ENCODE results near the gene RAB10.

RAB10 gene

DNA sequence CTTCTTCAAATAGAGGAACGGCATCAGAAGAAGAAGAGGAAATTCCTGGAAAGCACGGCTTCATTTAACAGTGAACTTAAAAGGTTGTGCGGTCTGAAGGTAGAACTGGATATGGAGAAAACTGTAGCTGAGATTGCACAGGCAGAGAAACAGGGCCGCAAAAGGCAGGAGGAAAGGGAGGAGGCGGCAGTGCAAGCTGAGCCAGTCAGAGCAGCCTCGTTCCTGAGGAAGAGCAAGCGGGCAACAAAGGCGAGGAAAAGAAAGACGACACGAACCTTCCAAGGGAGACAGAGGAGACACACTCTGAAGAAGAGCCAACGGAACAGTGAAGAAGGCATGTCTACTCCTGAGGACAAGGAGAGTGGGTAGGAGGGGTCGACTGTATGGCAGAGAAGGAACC is 116.4 kb downstream of the RAB10 start:
- H3K4me3 ChIP-seq (ENCODE audit: low read depth, low read length) = no peak overlapping the region
- no peak for DNase-seq (ENCODE audit: low read depth)
- TF ChIP-seq, protein P1, sequence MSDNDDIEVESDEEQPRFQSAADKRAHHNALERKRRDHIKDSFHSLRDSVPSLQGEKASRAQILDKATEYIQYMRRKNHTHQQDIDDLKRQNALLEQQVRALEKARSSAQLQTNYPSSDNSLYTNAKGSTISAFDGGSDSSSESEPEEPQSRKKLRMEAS (IDR thresholded peaks at IDR 0.05; ENCODE audit: low read depth, low read length) = no peak
- TF ChIP-seq POLR2A (IDR thresholded peaks at IDR 0.05; ENCODE audit: extremely low read depth, insufficient read length) (no peak), MYC (IDR thresholded peaks at IDR 0.05; ENCODE audit: low read depth, low read length) (no peak)
- TF ChIP-seq, protein P2, sequence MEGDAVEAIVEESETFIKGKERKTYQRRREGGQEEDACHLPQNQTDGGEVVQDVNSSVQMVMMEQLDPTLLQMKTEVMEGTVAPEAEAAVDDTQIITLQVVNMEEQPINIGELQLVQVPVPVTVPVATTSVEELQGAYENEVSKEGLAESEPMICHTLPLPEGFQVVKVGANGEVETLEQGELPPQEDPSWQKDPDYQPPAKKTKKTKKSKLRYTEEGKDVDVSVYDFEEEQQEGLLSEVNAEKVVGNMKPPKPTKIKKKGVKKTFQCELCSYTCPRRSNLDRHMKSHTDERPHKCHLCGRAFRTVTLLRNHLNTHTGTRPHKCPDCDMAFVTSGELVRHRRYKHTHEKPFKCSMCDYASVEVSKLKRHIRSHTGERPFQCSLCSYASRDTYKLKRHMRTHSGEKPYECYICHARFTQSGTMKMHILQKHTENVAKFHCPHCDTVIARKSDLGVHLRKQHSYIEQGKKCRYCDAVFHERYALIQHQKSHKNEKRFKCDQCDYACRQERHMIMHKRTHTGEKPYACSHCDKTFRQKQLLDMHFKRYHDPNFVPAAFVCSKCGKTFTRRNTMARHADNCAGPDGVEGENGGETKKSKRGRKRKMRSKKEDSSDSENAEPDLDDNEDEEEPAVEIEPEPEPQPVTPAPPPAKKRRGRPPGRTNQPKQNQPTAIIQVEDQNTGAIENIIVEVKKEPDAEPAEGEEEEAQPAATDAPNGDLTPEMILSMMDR (IDR thresholded peaks at IDR 0.05; ENCODE audit: low read depth, low read length) = no peak

DNA sequence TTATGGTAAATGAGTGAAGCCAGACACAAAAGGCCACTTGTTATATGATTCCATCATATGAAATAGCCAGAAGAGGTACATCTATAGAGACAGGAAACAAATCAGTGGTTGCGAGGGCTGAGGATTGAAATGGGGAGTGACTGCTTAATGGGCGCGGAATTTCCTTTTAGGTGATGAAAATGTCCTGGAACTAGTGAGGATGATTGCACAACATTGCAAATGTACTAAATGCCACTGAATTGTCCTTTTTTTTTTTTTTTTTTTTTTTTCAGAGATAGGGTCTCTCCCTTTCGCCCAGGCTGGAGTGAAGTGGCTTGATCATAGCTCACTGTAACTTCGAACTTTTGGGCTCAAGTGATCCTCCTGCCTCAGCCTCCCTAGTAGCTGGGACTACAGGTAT is 123.7 kb downstream of the RAB10 start:
- no peak for DNase-seq (ENCODE audit: low read depth)
- H3K4me3 ChIP-seq (ENCODE audit: low read depth, low read length) = no peak overlapping the region
- no peak for TF ChIP-seq MYC (IDR thresholded peaks at IDR 0.05; ENCODE audit: low read depth, low read length)
- TF ChIP-seq, protein P1 (IDR thresholded peaks at IDR 0.05; ENCODE audit: low read depth, low read length) = no peak
- TF ChIP-seq, protein P2 (IDR thresholded peaks at IDR 0.05; ENCODE audit: low read depth, low read length) = no peak
- TF ChIP-seq POLR2A (IDR thresholded peaks at IDR 0.05; ENCODE audit: extremely low read depth, insufficient read length) = no peak

DNA sequence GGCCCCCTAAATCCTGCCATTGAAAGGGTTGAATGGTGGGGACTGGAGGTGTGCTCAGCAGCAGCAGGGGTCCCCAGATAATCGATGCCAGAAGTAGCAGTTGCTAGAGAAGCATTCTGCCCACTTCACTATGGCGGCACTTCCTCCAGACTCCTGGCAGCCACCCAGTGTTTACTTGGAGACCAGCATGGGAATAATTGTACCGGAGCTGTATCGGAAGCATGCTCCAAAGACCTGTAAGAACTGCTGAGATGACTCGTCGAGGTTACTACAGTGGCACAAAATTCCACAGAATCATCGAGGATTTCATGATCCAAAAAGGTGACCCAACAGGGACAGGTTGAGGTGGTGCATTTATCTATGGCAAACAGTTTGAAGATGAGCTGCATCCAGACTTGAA is 128.0 kb downstream of the RAB10 start:
- no peak for DNase-seq (ENCODE audit: low read depth)
- no peak overlapping the region for H3K4me3 ChIP-seq (ENCODE audit: low read depth, low read length)
- TF ChIP-seq, protein P1 (IDR thresholded peaks at IDR 0.05; ENCODE audit: low read depth, low read length) = no peak
- TF ChIP-seq POLR2A (IDR thresholded peaks at IDR 0.05; ENCODE audit: extremely low read depth, insufficient read length) = no peak
- TF ChIP-seq MYC (IDR thresholded peaks at IDR 0.05; ENCODE audit: low read depth, low read length) = no peak
- TF ChIP-seq, protein P2 (IDR thresholded peaks at IDR 0.05; ENCODE audit: low read depth, low read length) = no peak

DNA sequence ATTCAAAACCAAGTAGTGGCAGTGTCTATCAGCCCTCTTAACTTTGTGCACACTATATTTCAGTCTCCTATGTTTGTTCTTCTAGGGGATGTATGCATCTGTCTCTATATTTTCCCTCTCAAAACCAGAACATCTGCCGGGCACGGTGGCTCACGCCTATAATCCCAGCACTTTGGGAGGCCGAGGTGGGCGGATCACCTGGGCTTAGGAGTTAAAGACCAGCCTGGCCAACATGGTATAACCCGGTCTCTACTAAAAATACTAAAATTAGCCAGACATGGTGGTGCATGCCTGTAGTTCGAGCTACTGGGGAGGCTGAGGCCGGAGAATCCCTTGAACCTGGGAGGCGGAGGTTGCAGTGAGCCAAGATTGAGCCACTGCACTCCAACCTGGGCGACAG is 129.1 kb downstream of the RAB10 start:
- TF ChIP-seq, protein P1 (IDR thresholded peaks at IDR 0.05; ENCODE audit: low read depth, low read length) = no peak
- TF ChIP-seq, protein P2 (IDR thresholded peaks at IDR 0.05; ENCODE audit: low read depth, low read length) = no peak
- no peak for TF ChIP-seq MYC (IDR thresholded peaks at IDR 0.05; ENCODE audit: low read depth, low read length)
- TF ChIP-seq POLR2A (IDR thresholded peaks at IDR 0.05; ENCODE audit: extremely low read depth, insufficient read length) = no peak
- no peak for DNase-seq (ENCODE audit: low read depth)
- no peak overlapping the region for H3K4me3 ChIP-seq (ENCODE audit: low read depth, low read length)

DNA sequence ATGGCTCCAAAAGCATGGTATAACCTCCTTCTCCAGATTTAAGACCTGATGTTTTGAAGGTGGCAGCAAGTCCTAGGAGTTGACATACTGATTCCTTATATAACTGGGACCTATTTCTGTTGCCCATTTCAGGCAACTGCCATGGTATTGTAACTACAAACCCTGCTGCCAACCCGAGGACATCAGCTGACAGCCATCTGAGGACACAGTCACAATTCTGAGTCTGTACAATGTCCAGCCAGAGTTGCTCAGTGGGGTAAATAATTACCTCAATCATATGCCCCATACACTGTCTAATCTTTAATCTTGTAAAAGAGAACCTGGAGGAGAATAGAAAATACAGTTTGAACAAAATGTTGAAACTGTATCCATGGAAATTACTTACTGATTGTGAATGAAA is 130.3 kb downstream of the RAB10 start:
- H3K4me3 ChIP-seq (ENCODE audit: low read depth, low read length) = no peak overlapping the region
- no peak for DNase-seq (ENCODE audit: low read depth)
- no peak for TF ChIP-seq POLR2A (IDR thresholded peaks at IDR 0.05; ENCODE audit: extremely low read depth, insufficient read length)
- TF ChIP-seq, protein P2 (IDR thresholded peaks at IDR 0.05; ENCODE audit: low read depth, low read length) = no peak
- TF ChIP-seq, protein P1 (IDR thresholded peaks at IDR 0.05; ENCODE audit: low read depth, low read length) = no peak
- TF ChIP-seq MYC (IDR thresholded peaks at IDR 0.05; ENCODE audit: low read depth, low read length) = no peak

All from NB4 (cell line).